ENCODE results near the gene SNX1.
A peak's percentile ranks its signal among the peaks of the same experiment; 100 is the strongest.

Gene SNX1

DNA sequence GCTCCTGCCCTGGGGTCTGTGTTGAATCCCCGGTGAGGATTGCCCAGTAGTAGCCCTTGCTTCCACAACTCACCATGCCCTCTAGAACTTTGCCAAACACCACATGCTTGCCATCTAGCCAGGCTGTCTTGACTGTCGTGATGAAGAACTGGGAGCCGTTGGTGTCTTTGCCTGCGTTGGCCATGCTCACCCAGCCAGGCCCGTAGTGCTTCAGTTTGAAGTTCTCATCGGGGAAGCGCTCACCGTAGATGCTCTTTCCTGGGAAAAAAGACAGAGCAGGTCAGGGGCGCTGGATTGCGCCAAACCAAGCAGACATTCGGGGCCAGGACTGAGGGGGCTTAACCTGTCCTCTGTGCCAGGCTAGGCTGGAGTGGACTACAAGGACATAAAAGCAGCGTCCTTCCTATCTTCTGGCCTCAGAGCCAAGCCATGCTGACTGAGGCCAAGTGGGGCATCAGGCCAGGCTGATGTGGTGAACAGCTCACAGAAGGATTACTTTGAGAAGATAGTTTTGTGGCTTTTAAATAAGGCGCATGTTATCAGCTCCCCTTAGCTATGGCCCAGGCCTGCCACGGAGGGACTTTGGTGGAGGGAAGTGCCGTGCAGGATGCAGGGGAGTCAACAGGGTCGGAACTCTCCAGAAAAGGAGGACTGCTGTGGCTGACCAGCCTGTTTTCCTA lies 61.0 kb downstream of the SNX1 start:
- no peak for DNase-seq (ENCODE audit: low read depth)
- H3K4me3 ChIP-seq (ENCODE audit: low read length), result no peak overlapping the region
- TF ChIP-seq, protein P1, sequence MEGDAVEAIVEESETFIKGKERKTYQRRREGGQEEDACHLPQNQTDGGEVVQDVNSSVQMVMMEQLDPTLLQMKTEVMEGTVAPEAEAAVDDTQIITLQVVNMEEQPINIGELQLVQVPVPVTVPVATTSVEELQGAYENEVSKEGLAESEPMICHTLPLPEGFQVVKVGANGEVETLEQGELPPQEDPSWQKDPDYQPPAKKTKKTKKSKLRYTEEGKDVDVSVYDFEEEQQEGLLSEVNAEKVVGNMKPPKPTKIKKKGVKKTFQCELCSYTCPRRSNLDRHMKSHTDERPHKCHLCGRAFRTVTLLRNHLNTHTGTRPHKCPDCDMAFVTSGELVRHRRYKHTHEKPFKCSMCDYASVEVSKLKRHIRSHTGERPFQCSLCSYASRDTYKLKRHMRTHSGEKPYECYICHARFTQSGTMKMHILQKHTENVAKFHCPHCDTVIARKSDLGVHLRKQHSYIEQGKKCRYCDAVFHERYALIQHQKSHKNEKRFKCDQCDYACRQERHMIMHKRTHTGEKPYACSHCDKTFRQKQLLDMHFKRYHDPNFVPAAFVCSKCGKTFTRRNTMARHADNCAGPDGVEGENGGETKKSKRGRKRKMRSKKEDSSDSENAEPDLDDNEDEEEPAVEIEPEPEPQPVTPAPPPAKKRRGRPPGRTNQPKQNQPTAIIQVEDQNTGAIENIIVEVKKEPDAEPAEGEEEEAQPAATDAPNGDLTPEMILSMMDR (conservative IDR thresholded peaks at IDR 0.05; ENCODE audit: low read length), result no peak

DNA sequence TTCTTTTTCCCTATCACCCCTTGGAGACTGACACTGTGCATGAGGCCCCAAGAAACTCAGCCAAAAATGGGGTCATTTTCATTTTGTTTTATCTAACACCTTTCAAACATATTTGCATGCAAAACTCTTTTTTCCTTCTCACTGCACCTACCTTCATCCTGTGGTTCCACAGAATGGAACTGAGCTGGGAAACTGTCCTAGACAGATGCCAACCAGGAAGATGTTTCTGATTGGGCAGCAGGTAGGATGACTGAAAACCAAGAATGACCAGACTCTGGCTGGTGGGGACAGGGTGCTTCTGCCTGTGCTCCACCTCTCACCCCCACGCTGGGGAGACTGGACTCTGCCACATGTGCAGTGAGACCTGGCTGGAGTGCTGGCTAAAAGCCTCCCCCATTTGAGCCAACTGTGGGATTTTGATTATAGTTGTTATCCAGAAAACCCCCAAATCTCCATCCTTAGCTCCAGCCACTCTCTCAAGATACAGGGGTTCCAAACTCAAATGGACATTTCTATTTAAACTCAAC lies 61.9 kb downstream of the SNX1 start:
- H3K4me3 ChIP-seq (ENCODE audit: low read length), result no peak overlapping the region
- no peak for DNase-seq (ENCODE audit: low read depth)
- TF ChIP-seq, protein P1 (conservative IDR thresholded peaks at IDR 0.05; ENCODE audit: low read length), result no peak

DNA sequence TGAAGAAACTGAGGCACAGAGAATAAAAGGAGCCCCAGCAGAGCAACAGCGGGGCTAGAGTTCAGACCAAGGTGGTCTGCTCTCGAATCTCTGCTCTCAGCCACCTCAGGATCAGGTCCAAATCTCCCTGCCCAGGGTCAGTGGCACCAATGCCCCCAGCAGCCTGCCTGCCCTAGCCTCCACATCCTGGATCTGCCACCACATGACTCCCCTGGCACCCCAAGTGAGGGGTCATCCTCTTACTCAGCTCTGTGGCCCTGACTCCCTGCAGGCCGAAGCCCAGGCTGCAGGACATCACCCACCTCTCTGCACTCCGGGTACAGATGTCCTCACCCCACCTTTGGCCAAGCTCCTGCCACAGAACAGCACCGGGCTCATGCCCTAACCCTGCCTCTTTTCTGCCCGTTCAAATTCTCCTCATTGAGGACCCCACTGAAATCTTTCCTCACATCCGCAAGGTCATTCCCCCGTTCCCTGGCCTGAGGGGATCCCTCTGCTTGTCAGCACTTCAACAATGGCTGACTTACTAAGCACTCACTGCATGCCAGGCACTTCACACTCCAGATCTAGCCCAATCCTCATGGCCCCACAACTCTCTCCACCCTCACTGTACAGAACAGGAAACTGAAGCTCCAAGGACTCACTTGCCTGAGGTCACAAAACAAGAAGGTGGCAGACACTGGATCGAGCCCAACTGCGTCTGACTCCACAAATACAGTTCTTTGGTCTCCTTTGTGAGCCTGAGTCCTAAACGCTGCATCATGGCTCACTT lies 62.8 kb downstream of the SNX1 start:
- no peak for DNase-seq (ENCODE audit: low read depth)
- no peak overlapping the region for H3K4me3 ChIP-seq (ENCODE audit: low read length)
- TF ChIP-seq, protein P1 (conservative IDR thresholded peaks at IDR 0.05; ENCODE audit: low read length), result no peak

DNA sequence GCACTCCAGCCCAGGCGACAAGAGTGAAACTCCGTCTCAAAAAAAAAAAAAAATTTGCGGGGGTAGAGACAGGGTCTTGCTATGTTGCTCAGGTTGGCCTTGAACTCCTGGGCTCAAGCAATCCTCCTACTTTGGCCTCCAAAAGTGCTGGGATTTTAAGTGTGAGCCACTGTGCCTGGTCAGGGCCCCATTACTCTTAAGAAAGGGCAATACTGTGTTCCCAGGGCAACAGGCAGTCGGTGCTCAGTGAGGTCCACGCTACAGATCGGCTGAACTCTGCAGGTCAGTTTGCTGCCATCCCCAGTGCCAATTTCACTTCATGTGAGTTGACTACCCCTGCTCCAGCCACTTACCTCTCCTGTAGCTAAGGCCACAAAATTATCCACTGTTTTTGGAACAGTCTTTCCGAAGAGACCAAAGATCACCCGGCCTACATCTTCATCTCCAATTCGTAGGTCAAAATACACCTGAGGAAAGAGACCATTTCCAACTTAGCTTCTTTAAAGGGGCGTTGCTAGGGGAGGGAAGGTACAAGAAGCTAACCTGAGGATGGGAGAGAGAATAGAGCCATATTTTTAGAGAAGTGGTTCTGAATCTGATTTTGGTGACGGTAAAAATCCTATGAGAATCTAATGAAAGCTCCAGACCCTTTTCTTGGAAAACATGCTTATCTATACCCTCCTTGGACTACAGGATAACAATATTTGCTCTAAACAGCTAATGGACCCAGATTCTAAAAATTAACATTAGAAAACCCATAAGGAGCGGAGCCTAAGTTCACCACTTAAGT lies 66.1 kb downstream of the SNX1 start:
- DNase-seq (ENCODE audit: low read depth), result no peak
- H3K4me3 ChIP-seq (ENCODE audit: low read length), result peak overlapping the region; percentile 93
- TF ChIP-seq, protein P1 (conservative IDR thresholded peaks at IDR 0.05; ENCODE audit: low read length), result no peak

DNA sequence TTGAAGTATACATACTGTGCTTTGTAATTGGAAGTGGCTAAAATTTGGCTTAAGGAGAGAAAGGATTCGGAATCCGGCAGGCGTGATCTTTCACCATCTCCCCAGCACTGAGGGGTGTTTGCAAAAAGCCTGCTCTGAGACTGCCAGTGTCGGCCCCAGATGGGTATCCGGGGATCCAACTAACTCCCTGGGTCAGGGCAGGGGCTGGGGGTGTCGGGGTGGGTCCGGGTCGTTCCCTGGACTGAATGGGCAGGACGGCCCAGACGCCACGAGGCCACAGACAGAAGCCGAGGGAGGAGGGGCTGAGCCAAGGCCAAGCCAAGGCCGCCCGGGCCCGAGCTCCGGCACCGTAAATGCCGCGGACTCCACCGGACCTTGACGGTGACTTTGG lies 66.7 kb downstream of the SNX1 start:
- peak overlapping the region; percentile 93 for H3K4me3 ChIP-seq (ENCODE audit: low read length)
- DNase-seq (ENCODE audit: low read depth), result no peak
- TF ChIP-seq, protein P1 (conservative IDR thresholded peaks at IDR 0.05; ENCODE audit: low read length), result no peak

DNA sequence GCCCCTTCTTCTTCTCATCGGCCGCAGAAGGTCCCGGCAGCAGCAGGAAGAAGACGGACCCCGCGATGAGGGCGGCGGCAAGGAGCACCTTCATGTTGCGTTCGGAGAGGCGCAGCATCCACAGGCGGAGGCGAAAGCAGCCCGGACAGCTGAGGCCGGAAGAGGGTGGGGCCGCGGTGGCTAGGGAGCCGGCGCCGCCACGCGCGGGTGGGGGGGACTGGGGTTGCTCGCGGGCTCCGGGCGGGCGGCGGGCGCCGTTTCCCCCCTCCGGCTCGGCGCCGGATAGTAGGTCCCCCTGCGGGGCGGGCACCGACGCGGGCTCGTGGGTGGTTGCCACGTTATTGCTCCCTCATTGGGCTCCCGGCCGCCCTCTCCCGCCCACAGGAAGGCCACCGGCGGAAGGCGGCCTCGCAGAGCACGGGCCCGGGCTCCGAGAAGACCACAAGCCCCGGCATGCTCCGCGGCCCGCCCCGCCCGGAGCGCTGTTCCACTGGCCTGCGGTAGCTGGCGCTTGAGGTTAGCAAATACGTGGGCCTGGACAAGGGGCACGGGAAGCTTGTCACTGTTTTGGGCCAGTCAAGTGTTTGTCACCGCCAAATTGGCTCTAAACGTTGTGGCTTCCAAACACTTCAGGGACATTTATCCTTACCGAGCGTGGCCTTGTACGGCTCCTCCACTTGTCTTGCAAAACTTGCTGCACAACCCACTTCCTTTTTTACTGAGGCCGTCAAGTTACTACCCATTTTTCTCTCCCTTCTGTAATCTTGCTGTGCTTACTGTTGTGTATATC lies 67.3 kb downstream of the SNX1 start, which contains the start of gene PPIB:
PPIB (minus strand) TSS at position 154 of the 790 bp plus-strand sequence; CDS start at position 118, 36 bp downstream.
- peak within 1 kb of the TSS; percentile 93 for H3K4me3 ChIP-seq (ENCODE audit: low read length)
- peak; percentile 98 for DNase-seq (ENCODE audit: low read depth)
- TF ChIP-seq, protein P1 (conservative IDR thresholded peaks at IDR 0.05; ENCODE audit: low read length), result peak; percentile 44

Data from AG10803 (cell line).